GM18867 (cell line): ENCODE measurements around the gene MEIS3.
"Not testable (repeated sequence)": the region's sequence is repeated elsewhere in the genome, so short reads cannot be mapped to it uniquely, and the experiment has no call there.

Experiments used
- ATAC-seq: cut with Tn5 transposase; IDR thresholded peaks from one replicate; pipeline ENCODE4 v1.9.1; 2021; ENCODE audit warnings: mild to moderate bottlenecking, moderate library complexity; ENCODE audit not compliant: unreplicated experiment

The MEIS3 gene

GRCh38 chr19:47388721-47389120 is 30.6 kb downstream of the MEIS3 start:
- ATAC-seq: not testable (repeated sequence)

- ATAC-seq: not testable (repeated sequence)
These were observed 31.7 kb downstream of the MEIS3 start for GRCh38 chr19:47387623-47388022.

DNA sequence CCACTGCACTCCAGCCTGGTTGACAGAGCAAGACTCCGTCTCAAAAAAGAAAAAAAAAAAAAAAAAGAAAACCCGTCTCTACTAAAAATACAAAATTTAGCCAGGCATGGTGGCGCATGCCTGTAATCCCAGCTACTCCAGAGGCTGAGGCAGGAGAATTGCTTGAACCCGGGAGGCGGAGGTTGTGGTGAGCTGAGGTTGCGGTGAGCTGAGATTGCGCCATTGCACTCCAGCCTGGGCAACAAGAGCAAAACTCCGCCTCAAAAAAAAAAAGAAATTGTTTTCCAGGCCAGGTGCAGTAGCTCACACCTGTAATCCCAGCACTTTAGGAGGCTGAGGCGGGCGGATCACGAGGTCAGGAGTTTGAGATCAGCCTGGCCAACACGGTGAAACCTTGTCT is 32.7 kb downstream of the MEIS3 start:
- not testable (repeated sequence) for ATAC-seq

- ATAC-seq: not testable (repeated sequence)
These were observed 34.8 kb downstream of the MEIS3 start for GRCh38 chr19:47384533-47384932.

GRCh38 chr19:47383890-47384289 is 35.4 kb downstream of the MEIS3 start:
- not testable (repeated sequence) for ATAC-seq

- no peak for ATAC-seq
These were observed 37.6 kb downstream of the MEIS3 start for GRCh38 chr19:47381653-47382279.

- no peak for ATAC-seq
These were observed 38.2 kb downstream of the MEIS3 start for GRCh38 chr19:47381121-47381520.

GRCh38 chr19:47380559-47380958 is 38.8 kb downstream of the MEIS3 start:
- ATAC-seq: no peak

DNA sequence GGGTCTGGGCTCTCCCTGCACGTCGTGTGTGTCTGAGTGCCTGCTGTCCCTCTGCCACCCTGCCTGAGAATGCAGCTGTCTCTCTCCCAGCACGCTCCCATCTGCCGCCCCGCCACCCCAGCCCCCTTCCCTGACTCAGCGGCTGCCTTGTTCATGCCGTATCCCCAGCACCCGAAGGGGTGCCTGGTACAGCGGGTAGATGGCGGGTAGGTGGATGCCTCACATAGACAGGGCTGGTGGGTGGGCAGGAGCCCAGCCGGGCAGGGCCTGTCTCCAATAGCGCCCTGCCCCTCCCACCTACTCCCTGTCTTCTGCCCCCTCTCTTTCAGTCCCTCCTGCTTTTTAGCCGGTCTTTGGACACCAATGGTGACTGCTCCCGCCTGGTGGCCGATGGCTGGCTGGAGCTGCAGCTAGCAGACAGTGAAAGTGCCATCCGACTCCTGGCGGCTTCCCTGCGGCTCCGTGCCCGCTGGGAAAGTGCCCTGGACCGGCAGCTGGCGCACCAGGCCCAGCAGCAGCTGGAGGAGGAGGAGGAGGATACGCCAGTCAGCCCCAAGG is 39.9 kb downstream of the MEIS3 start:
- ATAC-seq: no peak

DNA sequence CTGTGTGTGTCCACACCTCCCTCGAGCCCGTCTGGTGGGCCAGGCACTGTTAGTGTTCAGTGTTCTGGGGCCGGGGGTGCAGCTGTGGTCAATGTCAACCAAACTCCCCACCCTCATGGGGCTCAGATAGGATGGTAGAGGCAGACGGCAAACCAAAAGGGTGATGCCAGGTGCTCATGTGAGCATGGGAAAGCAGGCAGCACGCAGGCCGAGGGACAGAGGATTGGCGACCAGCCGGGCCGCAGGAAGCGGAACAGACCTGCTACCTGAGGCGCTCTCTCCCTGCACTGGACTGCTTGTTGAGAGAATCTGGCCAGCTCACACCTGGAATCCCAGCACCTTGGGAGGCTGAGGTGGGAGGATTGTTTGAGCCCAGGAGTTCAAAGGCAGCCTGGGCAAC is 41.1 kb downstream of the MEIS3 start:
- ATAC-seq: no peak

- ATAC-seq: no peak
These were observed 41.5 kb downstream of the MEIS3 start for GRCh38 chr19:47377801-47378200.

DNA sequence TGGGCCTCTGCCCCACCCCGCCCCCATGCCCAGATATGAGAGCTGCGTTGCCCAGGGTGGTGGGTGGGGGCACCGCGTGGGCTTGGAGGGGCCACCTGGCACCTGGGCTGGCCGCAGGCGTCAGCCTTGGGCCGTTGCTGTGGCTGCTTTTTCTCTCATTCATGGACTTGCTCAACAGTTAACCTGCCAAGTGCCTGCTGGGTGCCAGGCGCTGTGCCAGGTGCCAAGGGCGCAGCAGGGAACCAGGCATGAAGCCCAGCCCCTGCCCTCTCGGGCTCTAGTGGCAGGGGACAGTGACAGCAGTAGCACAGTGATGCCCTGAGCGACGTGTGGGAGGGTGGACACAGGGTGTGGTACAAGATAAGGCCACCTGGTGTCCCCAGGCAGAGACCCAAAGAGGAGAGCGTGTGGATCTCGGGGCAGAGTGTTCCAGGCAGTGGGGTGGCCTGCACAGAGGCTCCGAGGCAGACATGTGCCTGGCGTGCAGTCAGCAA is 42.1 kb downstream of the MEIS3 start:
- ATAC-seq: no peak

DNA sequence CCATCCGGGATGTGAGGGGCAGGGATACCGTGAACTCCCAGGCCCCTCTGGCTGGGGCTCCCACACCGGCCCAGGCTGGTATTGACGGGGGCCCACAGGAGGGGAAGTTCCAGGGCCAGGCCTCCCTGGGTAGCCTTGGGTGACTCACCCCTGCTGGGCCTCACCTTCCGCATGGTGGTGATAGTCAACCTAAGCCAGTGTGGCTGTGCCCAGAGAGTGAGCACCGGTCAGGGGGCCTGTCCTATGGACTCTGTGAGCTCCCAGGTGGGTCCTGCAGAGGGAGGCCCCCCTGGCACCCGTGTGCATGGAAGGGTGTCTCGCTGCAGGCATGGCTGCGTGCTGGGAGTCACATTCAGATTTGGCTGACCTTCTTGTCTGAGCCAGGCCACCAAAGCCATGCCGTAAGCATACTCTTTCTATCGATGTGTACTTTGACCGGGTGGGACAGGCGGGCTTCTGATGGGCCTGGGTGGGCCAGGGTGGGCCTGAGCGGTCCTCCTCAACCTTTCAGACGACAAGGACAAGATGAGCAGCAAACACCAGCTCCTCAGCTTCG is 42.7 kb downstream of the MEIS3 start:
- ATAC-seq: no peak

- no peak for ATAC-seq
These were observed 43.4 kb downstream of the MEIS3 start for GRCh38 chr19:47375694-47376588.

DNA sequence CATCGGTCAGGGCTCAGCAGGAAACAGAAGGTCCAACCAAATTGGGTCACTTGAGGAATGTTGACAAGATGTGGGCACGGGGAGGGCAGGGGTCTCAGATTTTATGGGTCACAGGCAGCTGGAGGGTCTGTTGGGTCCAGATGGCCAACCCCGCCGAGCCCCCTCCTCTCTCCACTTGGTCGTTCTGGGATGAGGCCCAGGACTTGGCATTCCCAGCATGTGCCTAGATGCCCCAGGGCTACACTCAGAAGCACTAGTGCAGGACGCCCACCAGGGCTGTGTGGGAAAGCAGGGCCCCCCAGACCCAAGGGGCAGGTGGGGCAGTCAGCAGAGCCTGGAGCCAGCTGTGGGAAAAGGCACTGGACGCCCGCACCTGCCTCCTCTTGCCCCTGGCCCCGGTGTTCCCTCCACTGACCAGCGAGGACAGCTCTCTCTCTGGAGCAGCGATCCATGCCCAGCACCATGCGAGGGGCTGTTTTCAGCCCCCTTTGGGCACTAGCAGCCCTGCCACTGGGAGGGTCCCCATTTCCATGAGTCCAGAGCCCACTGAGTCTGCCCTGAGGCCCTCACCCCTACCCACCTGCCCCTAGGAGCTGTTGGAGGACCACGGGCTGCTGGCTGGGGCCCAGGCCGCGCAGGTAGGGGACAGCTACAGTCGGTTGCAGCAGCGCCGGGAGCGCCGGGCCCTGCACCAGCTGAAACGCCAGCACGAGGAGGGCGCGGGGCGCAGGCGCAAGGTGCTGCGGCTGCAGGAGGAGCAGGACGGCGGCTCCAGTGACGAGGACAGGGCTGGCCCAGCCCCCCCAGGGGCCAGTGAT is 44.2 kb downstream of the MEIS3 start:
- ATAC-seq: no peak

DNA sequence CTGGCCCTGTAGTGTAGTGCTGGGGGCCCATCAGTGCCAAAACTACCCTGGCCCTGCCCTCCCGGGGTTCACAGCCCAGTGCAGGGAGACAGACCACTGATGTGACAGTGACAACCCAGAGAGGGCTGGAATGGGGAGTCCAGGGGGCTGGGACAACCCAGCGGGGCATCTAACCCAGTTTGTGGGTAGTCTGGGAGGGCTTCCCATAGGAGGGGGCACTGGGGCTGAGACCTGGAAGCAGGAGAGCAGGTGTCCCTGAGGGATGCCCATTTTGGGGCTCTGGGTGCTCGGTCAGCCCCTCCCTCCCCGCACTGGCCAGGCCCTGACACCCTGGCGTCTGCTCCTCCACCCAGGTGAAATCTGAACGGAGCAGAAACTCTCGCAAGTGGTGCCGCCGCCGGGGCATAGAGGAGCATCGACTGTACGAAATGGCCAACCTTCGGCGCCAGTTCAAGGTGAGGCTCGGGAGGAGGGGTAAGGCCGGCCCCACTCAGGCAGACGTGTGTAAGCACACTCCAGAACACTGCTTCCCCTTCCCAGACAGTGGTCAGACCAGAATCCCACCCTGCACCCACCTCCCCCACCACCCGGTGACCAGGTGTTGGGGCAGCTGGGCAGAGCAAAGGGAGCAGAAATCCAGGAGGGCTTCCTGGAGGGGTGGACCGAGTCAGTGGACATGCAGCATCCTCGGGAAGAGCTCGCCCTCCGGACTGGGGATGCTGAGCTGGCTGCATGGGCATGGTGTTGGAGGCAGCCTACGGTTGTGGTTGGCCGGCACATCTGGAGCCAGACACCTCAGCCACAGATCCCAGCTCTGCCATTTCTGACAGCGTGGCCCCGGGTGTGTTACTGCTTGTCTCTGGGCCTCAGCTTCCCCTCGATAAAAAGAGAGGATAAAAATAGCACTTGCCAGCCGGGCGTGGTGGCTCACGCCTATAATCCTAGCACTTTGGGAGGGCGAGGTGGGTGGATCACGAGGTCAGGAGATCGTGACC is 45.8 kb downstream of the MEIS3 start:
- ATAC-seq: no peak

GRCh38 chr19:47372603-47373002 is 46.7 kb downstream of the MEIS3 start:
- no peak for ATAC-seq

DNA sequence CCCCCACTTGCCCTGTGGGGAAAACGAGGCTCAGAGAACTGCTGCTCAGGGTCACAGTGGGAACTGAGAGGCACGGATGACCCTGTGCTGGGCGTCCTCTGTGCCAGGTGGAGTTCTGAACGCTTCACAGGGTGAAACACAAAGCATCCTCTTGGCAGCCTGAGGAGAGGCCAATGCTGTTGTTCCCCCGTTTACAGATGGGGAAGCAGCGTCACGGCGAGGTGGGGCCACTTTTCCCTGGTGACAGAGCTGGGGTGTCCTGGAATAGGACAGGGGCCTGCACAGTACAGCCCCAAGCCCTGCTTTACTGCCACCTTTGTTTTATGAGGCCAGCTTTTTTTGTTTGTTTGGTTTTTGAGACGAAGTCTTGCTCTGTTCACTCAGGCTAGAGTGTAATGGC is 48.1 kb downstream of the MEIS3 start:
- ATAC-seq: no peak

DNA sequence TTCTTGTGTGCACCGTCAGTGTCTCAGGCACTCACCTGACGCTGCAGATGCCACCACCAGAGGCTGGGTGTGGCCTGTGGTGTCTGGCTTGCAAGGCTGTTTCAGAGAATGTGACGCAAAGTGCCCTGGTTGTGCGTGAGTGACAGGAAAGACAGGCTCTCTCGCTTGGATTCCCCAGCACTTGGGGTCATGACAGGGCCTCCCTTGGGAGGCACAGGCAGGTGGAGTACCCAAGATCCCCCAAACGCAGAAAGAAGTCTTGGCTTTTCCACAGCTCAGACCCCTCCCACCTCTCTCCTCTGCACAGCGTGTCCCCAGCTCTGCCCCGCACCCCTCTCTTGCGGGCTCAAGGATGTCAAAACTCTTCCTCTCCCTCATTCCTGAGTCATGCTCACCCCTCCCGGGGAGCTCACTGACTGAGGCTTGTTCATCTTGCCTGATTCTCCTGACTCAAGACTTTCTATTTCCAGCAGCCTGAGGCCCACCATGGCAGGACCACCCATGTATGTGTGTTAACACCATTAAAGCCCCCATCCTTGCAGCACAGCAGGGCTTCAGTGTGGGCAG is 49.2 kb downstream of the MEIS3 start:
- no peak for ATAC-seq
